ENCODE data around the gene UNKL.

UNKL gene

DNA sequence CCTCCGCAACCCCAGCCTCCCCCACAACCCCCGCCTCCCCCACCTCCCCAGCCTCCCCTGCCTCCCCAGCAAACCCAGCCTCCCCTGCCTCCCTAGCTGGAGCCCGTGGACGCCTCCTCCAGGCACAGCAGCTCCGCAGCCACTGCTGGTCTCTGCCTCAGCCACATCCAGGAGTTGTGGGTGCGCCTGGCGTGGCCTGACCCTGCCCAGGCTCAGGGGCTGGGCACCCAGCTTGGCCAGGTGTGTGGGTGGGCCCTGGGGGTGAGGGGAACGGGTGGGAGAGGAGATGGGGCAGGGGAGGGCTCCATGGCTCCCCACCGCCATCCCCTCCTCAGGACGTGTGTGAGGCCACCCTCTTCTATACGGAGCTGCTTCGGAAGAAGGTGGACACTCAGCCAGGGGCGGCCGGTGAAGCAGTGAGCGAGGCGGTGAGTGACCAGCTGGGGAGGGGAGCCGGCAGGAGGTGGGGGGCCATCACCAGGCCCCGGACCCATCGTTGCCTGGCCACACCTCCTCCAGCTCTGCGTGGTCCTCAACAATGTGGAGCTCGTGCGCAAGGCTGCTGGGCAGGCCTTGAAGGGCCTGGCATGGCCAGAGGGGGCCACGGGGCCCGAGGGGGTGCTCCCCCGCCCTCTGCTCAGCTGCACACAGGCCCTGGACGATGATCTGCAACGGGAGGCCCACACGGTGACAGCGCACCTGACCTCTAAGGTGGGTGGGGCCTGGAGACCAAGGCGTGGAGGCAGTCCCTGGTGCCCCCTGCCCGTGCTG, 68.7 kb downstream of the UNKL start:
- DNase-seq (ENCODE audit: insufficient read length, low spot score): no peak
- FAIRE-seq: no peak
- TF ChIP-seq, protein P1, sequence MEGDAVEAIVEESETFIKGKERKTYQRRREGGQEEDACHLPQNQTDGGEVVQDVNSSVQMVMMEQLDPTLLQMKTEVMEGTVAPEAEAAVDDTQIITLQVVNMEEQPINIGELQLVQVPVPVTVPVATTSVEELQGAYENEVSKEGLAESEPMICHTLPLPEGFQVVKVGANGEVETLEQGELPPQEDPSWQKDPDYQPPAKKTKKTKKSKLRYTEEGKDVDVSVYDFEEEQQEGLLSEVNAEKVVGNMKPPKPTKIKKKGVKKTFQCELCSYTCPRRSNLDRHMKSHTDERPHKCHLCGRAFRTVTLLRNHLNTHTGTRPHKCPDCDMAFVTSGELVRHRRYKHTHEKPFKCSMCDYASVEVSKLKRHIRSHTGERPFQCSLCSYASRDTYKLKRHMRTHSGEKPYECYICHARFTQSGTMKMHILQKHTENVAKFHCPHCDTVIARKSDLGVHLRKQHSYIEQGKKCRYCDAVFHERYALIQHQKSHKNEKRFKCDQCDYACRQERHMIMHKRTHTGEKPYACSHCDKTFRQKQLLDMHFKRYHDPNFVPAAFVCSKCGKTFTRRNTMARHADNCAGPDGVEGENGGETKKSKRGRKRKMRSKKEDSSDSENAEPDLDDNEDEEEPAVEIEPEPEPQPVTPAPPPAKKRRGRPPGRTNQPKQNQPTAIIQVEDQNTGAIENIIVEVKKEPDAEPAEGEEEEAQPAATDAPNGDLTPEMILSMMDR (IDR thresholded peaks at IDR 0.05; ENCODE audit: insufficient read depth, missing control alignments): no peak

DNA sequence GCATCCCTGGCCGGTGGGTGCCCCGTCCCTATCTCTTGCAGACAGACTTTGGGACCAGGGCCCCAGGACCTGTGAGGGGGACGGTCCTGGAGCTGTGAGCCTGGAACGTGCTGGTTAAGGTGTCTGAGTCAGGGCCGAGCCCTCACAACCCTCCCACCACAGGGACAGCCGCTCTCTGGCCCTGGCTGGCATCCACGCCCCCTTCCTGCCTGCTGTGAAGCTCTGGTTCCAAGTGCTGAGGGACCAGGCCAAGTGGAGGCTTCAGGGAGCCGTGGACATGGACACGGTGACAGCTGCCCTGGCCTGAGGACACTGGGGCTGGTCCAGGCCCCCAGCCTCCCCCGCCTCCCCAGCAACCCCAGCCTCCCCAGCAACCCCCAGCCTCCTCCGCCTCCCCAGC, 69.4 kb downstream of the UNKL start:
- DNase-seq (ENCODE audit: insufficient read length, low spot score): no peak
- no peak for FAIRE-seq
- TF ChIP-seq, protein P1 (IDR thresholded peaks at IDR 0.05; ENCODE audit: insufficient read depth, missing control alignments): no peak

DNA sequence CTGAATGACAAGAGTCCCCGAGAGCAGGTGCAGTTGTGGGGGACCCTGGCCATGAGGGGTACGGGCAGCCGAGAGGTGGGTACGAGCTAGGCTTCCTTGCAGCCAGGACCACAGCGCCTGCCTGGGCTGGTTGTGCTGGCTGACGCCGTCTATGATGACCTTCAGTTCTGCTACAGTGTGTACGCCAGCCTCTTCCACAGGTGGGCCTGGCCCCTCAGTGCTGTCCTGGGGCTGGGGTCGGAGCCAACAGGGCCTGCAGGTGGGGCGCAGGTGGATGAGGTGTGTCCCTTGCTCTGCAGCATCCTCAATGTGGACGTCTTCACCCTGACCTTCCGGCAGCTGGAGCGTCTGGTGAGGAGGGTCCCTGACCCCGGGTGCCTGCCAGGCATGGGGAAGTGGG, 70.0 kb downstream of the UNKL start:
- no peak for DNase-seq (ENCODE audit: insufficient read length, low spot score)
- no peak for FAIRE-seq
- TF ChIP-seq, protein P1 (IDR thresholded peaks at IDR 0.05; ENCODE audit: insufficient read depth, missing control alignments): no peak

DNA sequence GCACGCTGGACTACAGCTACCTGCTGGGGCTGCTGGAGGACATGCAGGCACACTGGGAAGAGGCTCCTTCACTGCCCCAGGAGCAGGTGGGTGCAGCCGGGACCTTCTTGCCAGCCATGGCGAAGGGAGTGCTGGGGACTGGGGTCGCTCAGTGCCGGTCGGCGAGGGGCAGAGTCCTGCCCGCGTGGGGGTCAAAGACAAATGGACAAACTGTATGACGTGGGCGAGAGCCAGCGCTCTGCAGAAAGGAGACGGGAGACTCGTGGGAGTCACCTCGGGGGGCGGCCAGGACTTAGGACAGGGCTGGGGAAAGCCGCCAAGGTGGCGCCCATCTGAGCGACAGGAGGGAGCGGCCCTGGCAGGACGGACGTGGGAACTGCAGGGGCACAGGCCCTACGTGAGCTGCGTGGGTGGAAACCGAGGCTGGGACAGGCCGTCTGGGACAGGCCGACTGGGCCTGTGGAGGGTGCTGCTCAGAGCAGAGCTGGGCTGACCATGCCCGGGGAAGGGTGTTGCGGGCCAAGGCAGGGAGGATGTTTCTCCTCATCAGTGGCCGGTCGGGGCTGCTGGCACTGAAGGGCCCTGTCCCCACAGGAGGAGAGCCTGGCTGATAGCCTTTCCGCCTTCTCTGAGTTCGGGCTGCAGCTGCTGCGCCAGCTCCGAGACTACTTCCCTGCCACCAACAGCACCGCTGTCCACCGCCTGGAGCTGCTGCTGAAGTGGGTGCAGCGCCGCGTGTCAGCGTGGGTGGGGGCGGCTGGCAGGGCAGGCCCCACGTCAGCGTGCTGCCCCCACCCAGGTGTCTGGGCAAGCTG, 70.9 kb downstream of the UNKL start:
- TF ChIP-seq, protein P1 (IDR thresholded peaks at IDR 0.05; ENCODE audit: insufficient read depth, missing control alignments): no peak
- no peak for FAIRE-seq
- no peak for DNase-seq (ENCODE audit: insufficient read length, low spot score)

DNA sequence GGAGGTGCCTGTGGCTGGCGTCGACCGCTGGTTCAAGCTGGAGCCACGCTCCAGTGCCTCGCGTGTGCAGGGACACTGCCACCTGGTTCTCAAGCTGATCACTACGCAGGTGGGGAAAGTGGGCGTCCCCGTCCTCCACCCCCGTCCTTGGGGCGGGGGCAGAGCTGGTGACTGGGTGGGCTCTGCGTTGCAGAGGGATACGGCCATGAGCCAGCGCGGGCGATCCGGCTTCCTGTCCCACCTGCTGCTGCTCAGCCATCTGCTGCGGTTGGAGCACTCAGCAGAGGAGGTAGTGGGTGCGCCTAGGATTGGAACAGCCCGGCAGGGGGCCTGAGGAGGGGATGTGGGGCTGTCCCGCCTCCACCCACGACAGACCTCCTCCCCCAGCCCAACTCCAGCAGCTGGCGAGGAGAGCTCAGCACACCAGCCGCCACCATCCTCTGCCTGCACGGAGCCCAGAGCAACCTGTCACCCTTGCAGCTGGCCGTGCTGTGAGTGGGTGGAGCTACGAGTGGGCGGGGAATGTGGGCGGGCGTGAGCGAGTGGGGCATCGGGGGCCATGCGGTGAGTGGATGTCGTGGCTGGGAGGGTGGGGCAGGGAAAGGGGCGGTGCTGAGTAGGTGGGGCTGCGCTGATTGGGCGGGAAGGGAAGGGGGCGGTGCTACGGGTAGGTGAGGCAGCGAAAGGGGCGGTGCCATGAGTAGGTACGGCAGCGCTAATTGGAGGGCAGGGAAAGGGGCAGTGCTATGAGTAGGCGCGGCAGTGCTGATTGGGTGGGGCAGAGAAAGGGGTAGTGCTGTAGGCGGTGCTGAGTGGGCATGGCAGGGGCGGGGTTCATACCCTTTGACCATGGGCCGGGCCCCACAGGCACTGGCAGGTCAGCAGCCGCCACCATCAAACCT, 71.7 kb downstream of the UNKL start:
- TF ChIP-seq, protein P1 (IDR thresholded peaks at IDR 0.05; ENCODE audit: insufficient read depth, missing control alignments): no peak
- FAIRE-seq (no peak), DNase-seq (ENCODE audit: insufficient read length, low spot score) (peak; percentile 100)

DNA sequence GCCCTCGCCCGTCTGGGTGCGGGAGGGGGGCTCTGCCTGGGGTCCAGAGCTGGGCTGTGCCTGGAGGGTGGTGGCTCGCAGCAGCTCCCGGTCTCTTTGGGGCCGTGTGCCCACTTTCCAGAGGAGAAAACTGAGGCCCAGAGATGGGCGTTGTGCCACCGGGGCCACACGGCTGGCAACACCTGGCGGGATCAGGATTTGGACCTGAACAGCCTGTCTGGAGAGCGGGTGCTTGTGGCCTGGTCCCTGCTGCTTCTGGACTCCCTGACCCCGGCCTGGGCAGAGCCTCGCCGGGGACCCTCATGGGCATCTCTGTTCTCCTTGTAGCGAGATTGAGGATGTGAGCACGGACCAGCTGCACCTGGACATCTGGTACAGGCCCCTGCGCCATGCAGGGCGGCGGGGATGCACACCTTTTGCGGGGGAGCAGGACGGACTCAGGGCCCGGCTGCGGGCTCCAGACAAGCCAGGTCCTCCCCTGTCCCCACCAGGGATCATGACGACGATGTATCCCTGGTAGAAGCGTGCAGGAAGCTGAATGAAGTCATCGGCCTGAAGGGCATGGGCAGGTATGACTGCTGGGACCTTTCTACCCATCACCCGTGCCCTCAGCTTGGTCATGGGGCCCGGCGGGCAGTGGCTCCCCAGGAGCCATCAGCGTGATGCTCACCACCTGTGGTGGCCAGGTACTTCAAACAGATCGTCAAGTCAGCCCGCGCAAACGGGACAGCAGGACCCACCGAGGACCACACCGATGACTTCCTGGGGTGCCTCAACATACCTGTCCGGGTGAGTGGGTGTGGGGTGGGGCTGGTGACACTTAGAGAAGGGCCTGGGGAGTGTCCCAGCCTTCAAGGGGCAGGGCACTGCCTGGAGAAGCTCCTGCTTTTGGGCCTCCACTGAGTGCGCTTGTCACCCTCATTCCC, 72.7 kb downstream of the UNKL start:
- FAIRE-seq (no peak), DNase-seq (ENCODE audit: insufficient read length, low spot score) (no peak)
- TF ChIP-seq, protein P1 (IDR thresholded peaks at IDR 0.05; ENCODE audit: insufficient read depth, missing control alignments): no peak
